GM12875 (cell line): ENCODE measurements around the gene MAGI1.

Source experiments
- H3K4me3 ChIP-seq: one replicate; pipeline ENCODE4 v1.5.1; 2011; ENCODE audit warnings: low read depth, low read length, control low read depth
- CTCF ChIP-seq: IDR thresholded peaks from 2 replicates; pipeline ENCODE4 v1.5.1; 2011; ENCODE audit warnings: low read depth, mild to moderate bottlenecking, control low read depth, inconsistent platforms, low read length, moderate library complexity, borderline replicate concordance; ENCODE audit not compliant: insufficient read depth

Gene MAGI1

GRCh38 chr3:65879372-65879771, 159.3 kb downstream of the MAGI1 start:
- no peak overlapping the region for H3K4me3 ChIP-seq
- no peak for TF ChIP-seq CTCF

GRCh38 chr3:65878831-65879230, 159.9 kb downstream of the MAGI1 start:
- TF ChIP-seq CTCF, result no peak
- H3K4me3 ChIP-seq, result no peak overlapping the region

GRCh38 chr3:65877160-65877559, 161.6 kb downstream of the MAGI1 start:
- TF ChIP-seq CTCF, result no peak
- no peak overlapping the region for H3K4me3 ChIP-seq

GRCh38 chr3:65876028-65876420, 162.7 kb downstream of the MAGI1 start:
- no peak for TF ChIP-seq CTCF

GRCh38 chr3:65875393-65876027, 163.2 kb downstream of the MAGI1 start:
- no peak for TF ChIP-seq CTCF
- H3K4me3 ChIP-seq, result no peak overlapping the region

More at GRCh38 chr3:65876028-65876420, 162.7 kb downstream of the MAGI1 start:
- H3K4me3 ChIP-seq, result no peak overlapping the region

- no peak overlapping the region for H3K4me3 ChIP-seq
- no peak for TF ChIP-seq CTCF
Observed at GRCh38 chr3:65873869-65874268, 164.8 kb downstream of the MAGI1 start.

GRCh38 chr3:65873028-65873427, 165.7 kb downstream of the MAGI1 start:
- H3K4me3 ChIP-seq, result no peak overlapping the region
- TF ChIP-seq CTCF, result no peak
